ENCODE data around the gene ACTR3.

The ACTR3 gene

GRCh38 chr2:113964436-113964835 is 74.5 kb downstream of the ACTR3 start:
- H3K4me3 ChIP-seq (replicated peaks; ENCODE audit: low read depth, low read length): no peak overlapping the region
- peaks cover 2% of the 10 kb centered on the region for H3K36me3 ChIP-seq (ENCODE audit: control insufficient read depth, insufficient read depth, low read length)
- no peak for DNase-seq (ENCODE audit: extremely low read depth, insufficient read length)
- TF ChIP-seq, protein P1, sequence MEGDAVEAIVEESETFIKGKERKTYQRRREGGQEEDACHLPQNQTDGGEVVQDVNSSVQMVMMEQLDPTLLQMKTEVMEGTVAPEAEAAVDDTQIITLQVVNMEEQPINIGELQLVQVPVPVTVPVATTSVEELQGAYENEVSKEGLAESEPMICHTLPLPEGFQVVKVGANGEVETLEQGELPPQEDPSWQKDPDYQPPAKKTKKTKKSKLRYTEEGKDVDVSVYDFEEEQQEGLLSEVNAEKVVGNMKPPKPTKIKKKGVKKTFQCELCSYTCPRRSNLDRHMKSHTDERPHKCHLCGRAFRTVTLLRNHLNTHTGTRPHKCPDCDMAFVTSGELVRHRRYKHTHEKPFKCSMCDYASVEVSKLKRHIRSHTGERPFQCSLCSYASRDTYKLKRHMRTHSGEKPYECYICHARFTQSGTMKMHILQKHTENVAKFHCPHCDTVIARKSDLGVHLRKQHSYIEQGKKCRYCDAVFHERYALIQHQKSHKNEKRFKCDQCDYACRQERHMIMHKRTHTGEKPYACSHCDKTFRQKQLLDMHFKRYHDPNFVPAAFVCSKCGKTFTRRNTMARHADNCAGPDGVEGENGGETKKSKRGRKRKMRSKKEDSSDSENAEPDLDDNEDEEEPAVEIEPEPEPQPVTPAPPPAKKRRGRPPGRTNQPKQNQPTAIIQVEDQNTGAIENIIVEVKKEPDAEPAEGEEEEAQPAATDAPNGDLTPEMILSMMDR (IDR thresholded peaks at IDR 0.05; ENCODE audit: insufficient read depth, low read length, poor library complexity, severe bottlenecking): no peak
- no peaks in the 10 kb centered on the region for H3K27me3 ChIP-seq (replicated peaks; ENCODE audit: control insufficient read depth, insufficient read depth, low read length)

- no peak for DNase-seq (ENCODE audit: extremely low read depth, insufficient read length)
- H3K4me3 ChIP-seq (replicated peaks; ENCODE audit: low read depth, low read length): no peak overlapping the region
- TF ChIP-seq, protein P1 (IDR thresholded peaks at IDR 0.05; ENCODE audit: insufficient read depth, low read length, poor library complexity, severe bottlenecking): no peak
- peaks cover 4% of the 10 kb centered on the region for H3K36me3 ChIP-seq (ENCODE audit: control insufficient read depth, insufficient read depth, low read length)
- H3K27me3 ChIP-seq (replicated peaks; ENCODE audit: control insufficient read depth, insufficient read depth, low read length): no peaks in the 10 kb centered on the region
Measured at GRCh38 chr2:113965228-113965627, 75.3 kb downstream of the ACTR3 start.

GRCh38 chr2:113965644-113966043 is 75.8 kb downstream of the ACTR3 start:
- TF ChIP-seq, protein P1 (IDR thresholded peaks at IDR 0.05; ENCODE audit: insufficient read depth, low read length, poor library complexity, severe bottlenecking): peak; percentile 54
- Histone ChIP-seq H3K4me3 (replicated peaks; ENCODE audit: low read depth, low read length) (no peak overlapping the region), H3K27me3 (replicated peaks; ENCODE audit: control insufficient read depth, insufficient read depth, low read length) (no peaks in the 10 kb centered on the region), H3K36me3 (ENCODE audit: control insufficient read depth, insufficient read depth, low read length) (peaks cover 4% of the 10 kb centered on the region)
- DNase-seq (ENCODE audit: extremely low read depth, insufficient read length): no peak

DNA sequence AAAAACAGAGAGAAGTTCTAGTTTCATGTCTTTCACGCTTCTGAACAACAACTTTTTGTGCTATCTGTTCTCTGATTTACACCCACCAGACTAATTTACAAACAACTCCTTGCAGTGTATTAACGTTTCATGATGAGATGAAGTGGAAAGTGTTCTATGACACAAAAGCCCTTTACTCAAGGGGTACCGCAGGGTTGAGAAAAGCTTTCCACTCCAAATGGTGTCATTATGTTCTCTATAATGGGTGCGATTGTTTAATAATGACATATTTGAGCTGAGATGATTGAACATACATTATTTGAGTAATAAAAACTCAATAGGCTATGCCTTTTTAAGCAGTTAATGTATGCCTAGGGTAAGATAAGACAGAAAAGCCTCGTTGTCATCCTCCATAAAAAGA is 76.3 kb downstream of the ACTR3 start:
- no peak overlapping the region for H3K4me3 ChIP-seq (replicated peaks; ENCODE audit: low read depth, low read length)
- TF ChIP-seq, protein P1 (IDR thresholded peaks at IDR 0.05; ENCODE audit: insufficient read depth, low read length, poor library complexity, severe bottlenecking): no peak
- no peak for DNase-seq (ENCODE audit: extremely low read depth, insufficient read length)
- H3K27me3 ChIP-seq (replicated peaks; ENCODE audit: control insufficient read depth, insufficient read depth, low read length): no peaks in the 10 kb centered on the region
- peaks cover 4% of the 10 kb centered on the region for H3K36me3 ChIP-seq (ENCODE audit: control insufficient read depth, insufficient read depth, low read length)

- TF ChIP-seq, protein P1 (IDR thresholded peaks at IDR 0.05; ENCODE audit: insufficient read depth, low read length, poor library complexity, severe bottlenecking): no peak
- H3K27me3 ChIP-seq (replicated peaks; ENCODE audit: control insufficient read depth, insufficient read depth, low read length): no peaks in the 10 kb centered on the region
- no peak overlapping the region for H3K4me3 ChIP-seq (replicated peaks; ENCODE audit: low read depth, low read length)
- no peak for DNase-seq (ENCODE audit: extremely low read depth, insufficient read length)
- peaks cover 4% of the 10 kb centered on the region for H3K36me3 ChIP-seq (ENCODE audit: control insufficient read depth, insufficient read depth, low read length)
Measured at GRCh38 chr2:113966832-113967231, 76.9 kb downstream of the ACTR3 start.

- no peaks in the 10 kb centered on the region for H3K27me3 ChIP-seq (replicated peaks; ENCODE audit: control insufficient read depth, insufficient read depth, low read length)
- DNase-seq (ENCODE audit: extremely low read depth, insufficient read length): no peak
- peaks cover 4% of the 10 kb centered on the region for H3K36me3 ChIP-seq (ENCODE audit: control insufficient read depth, insufficient read depth, low read length)
- TF ChIP-seq, protein P1 (IDR thresholded peaks at IDR 0.05; ENCODE audit: insufficient read depth, low read length, poor library complexity, severe bottlenecking): no peak
- H3K4me3 ChIP-seq (replicated peaks; ENCODE audit: low read depth, low read length): no peak overlapping the region
Measured at GRCh38 chr2:113967272-113967671, 77.4 kb downstream of the ACTR3 start.

All from GM06990 (cell line).